SU-DHL-6 (cell line): ENCODE measurements around the gene SGIP1.

Source experiments
- H2AFZ ChIP-seq: fragments of 200-600 bp; sonication (generic); 2 replicates; pipeline ENCODE4 v1.6.1; 2014; ENCODE audit warnings: low read depth, mild to moderate bottlenecking, moderate library complexity, mixed read lengths, antibody characterized with exemption, low read length; ENCODE audit not compliant: severe bottlenecking
- H3F3A ChIP-seq: fragments of 200-600 bp; shearing (Covaris generic); 2 replicates; pipeline ENCODE4 v1.6.0; 2016; ENCODE audit warnings: antibody characterized with exemption, mild to moderate bottlenecking; ENCODE audit not compliant: insufficient read depth
- H3K27ac ChIP-seq: fragments of 200-600 bp; sonication (generic); 2 replicates; pipeline ENCODE4 v1.5.1; 2016; ENCODE audit warnings: low read depth, mild to moderate bottlenecking, low read length, moderate library complexity, mixed read lengths
- H3K27me3 ChIP-seq: fragments of 200-600 bp; sonication (generic), shearing (Covaris generic); 2 replicates; pipeline ENCODE4 v1.6.0; 2014; ENCODE audit warnings: mild to moderate bottlenecking, low read length
- H3K36me3 ChIP-seq: fragments of 200-600 bp; sonication (generic); 2 replicates; pipeline ENCODE4 v1.6.1; 2014; ENCODE audit warnings: mild to moderate bottlenecking, low read length, mixed read lengths
- H3K4me2 ChIP-seq: fragments of 300-600, 200-600 bp; shearing (Covaris generic), sonication (generic); 2 replicates; pipeline ENCODE4 v1.6.0; 2014; ENCODE audit warnings: low read length, low read depth, mild to moderate bottlenecking; ENCODE audit not compliant: poor library complexity, severe bottlenecking
- H3K4me3 ChIP-seq: fragments of 200-600 bp; sonication (generic); 2 replicates; pipeline ENCODE4 v1.5.1; 2014; ENCODE audit warnings: antibody characterized with exemption, low read length, mild to moderate bottlenecking, mixed read lengths; ENCODE audit not compliant: insufficient read depth, poor library complexity, severe bottlenecking
- H3K79me2 ChIP-seq: fragments of 200-600 bp; sonication (generic); 2 replicates; pipeline ENCODE4 v1.6.1; 2014; ENCODE audit warnings: mild to moderate bottlenecking, low read length, moderate library complexity; ENCODE audit not compliant: insufficient read depth
- H3K9ac ChIP-seq: fragments of 200-600 bp; sonication (generic); 2 replicates; pipeline ENCODE4 v1.7.0; 2014; ENCODE audit warnings: mild to moderate bottlenecking, low read length
- H3K9me2 ChIP-seq: fragments of 200-600 bp; sonication (generic); replicated peaks from 2 replicates; pipeline ENCODE4 v1.6.1; 2014; ENCODE audit warnings: low read length; ENCODE audit not compliant: insufficient read depth
- H3K9me3 ChIP-seq: fragments of 200-600 bp; sonication (generic); 2 replicates; pipeline ENCODE4 v1.6.1; 2014; ENCODE audit warnings: low read length, mixed read lengths; ENCODE audit not compliant: insufficient read depth
- H4K20me1 ChIP-seq: fragments of 200-600 bp; sonication (generic); 2 replicates; pipeline ENCODE4 v1.6.1; 2014; ENCODE audit warnings: low read depth, mild to moderate bottlenecking, antibody characterized with exemption, low read length, moderate library complexity, mixed read lengths
- EZH2phosphoT487 ChIP-seq: fragments of 200-600 bp; sonication (generic), shearing (Covaris generic); conservative IDR thresholded peaks from 2 replicates; pipeline ENCODE4 v1.6.1; 2018; ENCODE audit warnings: mild to moderate bottlenecking, antibody characterized with exemption, low read length, moderate library complexity, mixed read lengths
- TF ChIP-seq, protein P1 (sequence below): fragments of 200-600 bp; sonication (generic); IDR thresholded peaks from one replicate; pipeline ENCODE4 v1.5.1; 2017; ENCODE audit warnings: antibody characterized with exemption, mild to moderate bottlenecking, low read length, moderate library complexity; ENCODE audit not compliant: insufficient read depth, poor library complexity, severe bottlenecking

The SGIP1 gene

DNA sequence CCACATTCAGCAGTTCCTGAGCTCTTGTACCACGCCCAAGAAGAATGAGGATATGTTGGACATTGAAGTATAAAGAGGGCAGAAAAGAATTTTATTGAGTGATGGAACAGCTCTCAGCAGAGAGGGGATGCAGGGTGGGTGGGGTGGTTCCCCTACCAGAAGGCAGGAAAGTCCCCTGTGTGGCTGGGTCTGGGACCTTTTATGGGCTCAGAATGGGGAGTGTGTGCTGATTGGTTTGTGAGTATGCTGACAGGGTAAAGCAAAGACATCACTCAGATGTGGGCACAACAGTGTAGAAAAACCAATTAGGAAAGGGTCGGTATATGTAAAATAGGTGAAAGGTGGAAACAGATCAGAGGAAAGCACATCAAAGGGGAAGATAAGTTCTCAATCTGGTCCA lies 62.2 kb downstream of the SGIP1 start:
- Histone ChIP-seq H3K36me3 (no peaks in the 10 kb centered on the region), H3K27ac (no peak overlapping the region), H2AFZ (no peak overlapping the region), H3K9ac (no peak overlapping the region), H3K9me2 (no peaks in the 10 kb centered on the region), H4K20me1 (no peaks in the 10 kb centered on the region), H3K27me3 (no peaks in the 10 kb centered on the region), H3K4me2 (no peak overlapping the region), H3K4me3 (no peak overlapping the region), H3F3A (no peaks in the 10 kb centered on the region), H3K79me2 (no peaks in the 10 kb centered on the region), H3K9me3 (peaks cover 5% of the 10 kb centered on the region; the same call in 1 of the 2 replicates)
- TF ChIP-seq EZH2phosphoT487 = no peak
- TF ChIP-seq, protein P1, sequence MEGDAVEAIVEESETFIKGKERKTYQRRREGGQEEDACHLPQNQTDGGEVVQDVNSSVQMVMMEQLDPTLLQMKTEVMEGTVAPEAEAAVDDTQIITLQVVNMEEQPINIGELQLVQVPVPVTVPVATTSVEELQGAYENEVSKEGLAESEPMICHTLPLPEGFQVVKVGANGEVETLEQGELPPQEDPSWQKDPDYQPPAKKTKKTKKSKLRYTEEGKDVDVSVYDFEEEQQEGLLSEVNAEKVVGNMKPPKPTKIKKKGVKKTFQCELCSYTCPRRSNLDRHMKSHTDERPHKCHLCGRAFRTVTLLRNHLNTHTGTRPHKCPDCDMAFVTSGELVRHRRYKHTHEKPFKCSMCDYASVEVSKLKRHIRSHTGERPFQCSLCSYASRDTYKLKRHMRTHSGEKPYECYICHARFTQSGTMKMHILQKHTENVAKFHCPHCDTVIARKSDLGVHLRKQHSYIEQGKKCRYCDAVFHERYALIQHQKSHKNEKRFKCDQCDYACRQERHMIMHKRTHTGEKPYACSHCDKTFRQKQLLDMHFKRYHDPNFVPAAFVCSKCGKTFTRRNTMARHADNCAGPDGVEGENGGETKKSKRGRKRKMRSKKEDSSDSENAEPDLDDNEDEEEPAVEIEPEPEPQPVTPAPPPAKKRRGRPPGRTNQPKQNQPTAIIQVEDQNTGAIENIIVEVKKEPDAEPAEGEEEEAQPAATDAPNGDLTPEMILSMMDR = no peak

DNA sequence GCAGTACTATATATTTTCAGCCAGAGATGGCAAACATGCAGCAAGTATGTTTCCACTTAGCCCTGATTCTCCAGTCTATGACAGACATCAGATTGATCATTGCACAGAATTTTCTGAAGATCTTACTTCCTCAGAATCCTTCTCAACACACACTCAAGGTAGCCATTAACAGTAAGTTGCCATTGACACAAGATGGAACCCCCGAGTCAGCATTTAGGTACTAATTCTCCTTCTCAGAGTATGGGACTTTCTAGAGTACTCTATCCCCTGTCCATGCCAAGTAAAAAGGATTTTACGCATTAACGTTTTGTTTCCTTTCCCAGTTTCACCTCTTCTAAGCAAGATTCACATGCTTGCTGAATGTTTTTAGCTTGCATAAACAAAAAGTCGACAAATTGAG lies 63.5 kb downstream of the SGIP1 start:
- no peaks in the 10 kb centered on the region for H4K20me1 ChIP-seq
- peaks cover 5% of the 10 kb centered on the region; the same call in 1 of the 2 replicates for H3K9me3 ChIP-seq
- H3K36me3 ChIP-seq = no peaks in the 10 kb centered on the region
- H3K27ac ChIP-seq = no peak overlapping the region
- no peaks in the 10 kb centered on the region for H3F3A ChIP-seq
- H3K4me2 ChIP-seq = no peak overlapping the region
- no peak for TF ChIP-seq EZH2phosphoT487
- no peak overlapping the region for H3K4me3 ChIP-seq
- no peaks in the 10 kb centered on the region for H3K79me2 ChIP-seq
- no peak overlapping the region for H2AFZ ChIP-seq
- no peaks in the 10 kb centered on the region for H3K27me3 ChIP-seq
- H3K9me2 ChIP-seq = no peaks in the 10 kb centered on the region
- H3K9ac ChIP-seq = no peak overlapping the region

DNA sequence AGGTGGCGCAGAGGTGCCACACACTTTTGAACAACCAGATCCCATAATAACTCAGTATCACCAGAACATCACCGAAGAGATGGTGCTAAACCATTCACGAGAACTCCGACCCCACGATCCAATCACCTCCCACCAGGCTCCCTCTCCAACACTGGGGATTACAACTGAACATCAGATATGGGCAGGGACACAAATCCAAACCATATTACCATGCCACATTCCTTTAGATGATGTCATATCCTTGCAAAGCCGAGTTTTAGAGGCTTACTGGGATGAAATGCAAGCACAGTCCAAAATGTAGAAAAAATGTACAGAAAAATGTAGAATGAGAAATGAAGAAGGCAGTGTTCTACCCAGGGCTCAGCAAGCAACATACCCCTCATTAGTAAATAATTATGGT lies 64.7 kb downstream of the SGIP1 start:
- Histone ChIP-seq H3K9ac (no peak overlapping the region), H3F3A (no peaks in the 10 kb centered on the region), H3K4me3 (no peak overlapping the region), H3K36me3 (no peaks in the 10 kb centered on the region), H3K9me3 (peaks cover 5% of the 10 kb centered on the region; the same call in 1 of the 2 replicates), H4K20me1 (no peaks in the 10 kb centered on the region), H3K4me2 (no peak overlapping the region), H2AFZ (no peak overlapping the region), H3K9me2 (no peaks in the 10 kb centered on the region), H3K27ac (no peak overlapping the region), H3K27me3 (no peaks in the 10 kb centered on the region), H3K79me2 (no peaks in the 10 kb centered on the region)
- no peak for TF ChIP-seq EZH2phosphoT487
- TF ChIP-seq, protein P1 = no peak

DNA sequence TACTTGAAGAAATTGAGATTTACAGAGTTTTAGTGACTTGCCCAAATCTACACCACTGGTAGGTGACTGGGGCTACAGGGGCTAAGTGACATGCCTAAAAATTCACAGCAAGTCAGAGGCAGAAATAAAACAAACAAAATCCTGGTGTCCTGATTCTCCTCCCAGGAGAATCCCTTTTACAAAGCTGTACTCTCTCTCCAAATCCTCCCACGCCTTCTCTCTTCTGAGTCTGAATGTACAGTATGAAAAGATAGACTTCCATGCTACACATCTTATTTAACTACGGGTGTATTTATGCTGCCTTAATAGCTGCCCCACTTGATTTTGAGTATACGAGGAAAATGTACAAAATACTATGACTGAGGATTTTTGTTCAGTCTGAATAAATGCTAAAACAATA lies 65.4 kb downstream of the SGIP1 start:
- Histone ChIP-seq H3K27ac (no peak overlapping the region), H3K79me2 (no peaks in the 10 kb centered on the region), H3K4me2 (no peak overlapping the region), H2AFZ (no peak overlapping the region), H3K4me3 (no peak overlapping the region), H4K20me1 (no peaks in the 10 kb centered on the region), H3K27me3 (no peaks in the 10 kb centered on the region), H3K36me3 (no peaks in the 10 kb centered on the region), H3K9ac (no peak overlapping the region), H3K9me2 (no peaks in the 10 kb centered on the region), H3K9me3 (peaks cover 5% of the 10 kb centered on the region; the same call in 1 of the 2 replicates), H3F3A (no peaks in the 10 kb centered on the region)
- no peak for TF ChIP-seq EZH2phosphoT487
- TF ChIP-seq, protein P1 = no peak
